Tibial artery (tissue), 4 donors: ENCODE results near the gene EFNA5.

Experiments
- DNase-seq, 2 donors: peaks; one replicate each; pipeline ENCODE4 v3.0.0-alpha.2; 2019
- H3K27ac ChIP-seq, 2 donors: fragments of 200-600 bp; sonication (generic) in 1 of 2; 1 replicate in 1 of 2; 2 replicates in 1 of 2; pipeline ENCODE4 v1.5.1; 2018 to 2019; ENCODE audit warnings: mild to moderate bottlenecking in 1 of 2
- H3K27me3 ChIP-seq, 2 donors: fragments of 200-600 bp; sonication (generic) in 1 of 2; one replicate each; pipeline versions ENCODE4 v1.5.1 to v1.6.0; 2016 to 2019
- H3K36me3 ChIP-seq, 3 donors: fragments of 200-600 bp; sonication (generic) in 2 of 3; one replicate each; pipeline ENCODE4 v1.5.1; 2016 to 2019; ENCODE audit warnings: mild to moderate bottlenecking in 2 of 3
- H3K4me1 ChIP-seq, 4 donors: fragments of 200-600 bp; sonication (generic) in 2 of 4; 1 replicate in 3 of 4; 2 replicates in 1 of 4; pipeline ENCODE4 v1.5.1; 2016 to 2019
- H3K4me3 ChIP-seq, 2 donors: fragments of 200-600 bp; sonication (generic) in 1 of 2; 1 replicate in 1 of 2; 2 replicates in 1 of 2; pipeline ENCODE4 v1.5.1; 2018 to 2019; ENCODE audit warnings: mild to moderate bottlenecking in 2 of 2
- H3K9me3 ChIP-seq, 3 donors: fragments of 200-600 bp; sonication (generic) in 1 of 3; one replicate each; pipeline ENCODE4 v1.5.1; 2016 to 2019
- CTCF ChIP-seq, 2 experiments: fragments of 200-600 bp in 1 of 2; fragments of 450-650 bp in 1 of 2; IDR thresholded peaks; one replicate each; pipeline ENCODE4 v1.5.1; 2017 to 2019; ENCODE audit warnings: antibody characterized with exemption in 2 of 2, mild to moderate bottlenecking in 1 of 2, moderate library complexity in 1 of 2
- intact Hi-C: fragments of 100-400 bp; cut with DNase I; formaldehyde crosslinking; loops from one replicate; pipeline ENCODE4 v1.15.0; 2023; ENCODE audit warnings: low total_unique reads

Gene EFNA5

GRCh38 chr5:107422494-107422893 is 248.2 kb downstream of the EFNA5 start:
- Histone ChIP-seq H3K27me3 (no peaks in the 10 kb centered on the region), H3K36me3 (no peaks in the 10 kb centered on the region), H3K9me3 (no peaks in the 10 kb centered on the region), H3K4me1 (peaks cover 5 to 43% (median 26%) of the 10 kb centered on the region in 4 donors), H3K27ac (no peak overlapping the region), H3K4me3 (no peak overlapping the region)
- no peak for TF ChIP-seq CTCF (IDR thresholded peaks at IDR 0.05)
- intact Hi-C loops: no loop called here
- DNase-seq: no peak

- Histone ChIP-seq H3K36me3 (no peaks in the 10 kb centered on the region), H3K4me1 (peaks cover 0 to 21% (median 7%) of the 10 kb centered on the region in 4 donors), H3K27ac (no peak overlapping the region), H3K27me3 (no peaks in the 10 kb centered on the region), H3K4me3 (no peak overlapping the region), H3K9me3 (no peaks in the 10 kb centered on the region)
- TF ChIP-seq CTCF (IDR thresholded peaks at IDR 0.05): no peak
- no peak for DNase-seq
- intact Hi-C loops: no loop called here
Observed at GRCh38 chr5:107419498-107419897, 251.2 kb downstream of the EFNA5 start.

GRCh38 chr5:107418902-107419301 is 251.8 kb downstream of the EFNA5 start:
- Histone ChIP-seq H3K27me3 (no peaks in the 10 kb centered on the region), H3K27ac (no peak overlapping the region), H3K4me1 (peaks cover 0 to 15% (median 3%) of the 10 kb centered on the region in 4 donors), H3K36me3 (no peaks in the 10 kb centered on the region), H3K9me3 (no peaks in the 10 kb centered on the region), H3K4me3 (no peak overlapping the region)
- intact Hi-C loops: no loop called here
- no peak for DNase-seq
- TF ChIP-seq CTCF (IDR thresholded peaks at IDR 0.05): no peak

- intact Hi-C loops: no loop called here
- DNase-seq: no peak
- H3K27me3 ChIP-seq: no peaks in the 10 kb centered on the region
Observed at GRCh38 chr5:107418071-107418470, 252.7 kb downstream of the EFNA5 start.

GRCh38 chr5:107415762-107416161 is 255.0 kb downstream of the EFNA5 start:
- no peak for TF ChIP-seq CTCF (IDR thresholded peaks at IDR 0.05)
- intact Hi-C loops: no loop called here
- H3K36me3 ChIP-seq: no peaks in the 10 kb centered on the region
- DNase-seq: no peak
- H3K27me3 ChIP-seq: no peaks in the 10 kb centered on the region
- H3K4me1 ChIP-seq: no peaks in the 10 kb centered on the region
- H3K4me3 ChIP-seq: no peak overlapping the region
- no peaks in the 10 kb centered on the region for H3K9me3 ChIP-seq
- H3K27ac ChIP-seq: no peak overlapping the region

More at GRCh38 chr5:107418071-107418470, 252.7 kb downstream of the EFNA5 start:
- no peaks in the 10 kb centered on the region for H3K9me3 ChIP-seq
- H3K27ac ChIP-seq: no peak overlapping the region
- H3K4me1 ChIP-seq: peaks cover 0 to 8% (median 0%) of the 10 kb centered on the region in 4 donors
- no peak for TF ChIP-seq CTCF (IDR thresholded peaks at IDR 0.05)
- H3K4me3 ChIP-seq: no peak overlapping the region
- no peaks in the 10 kb centered on the region for H3K36me3 ChIP-seq

GRCh38 chr5:107414802-107415201 is 255.9 kb downstream of the EFNA5 start:
- Histone ChIP-seq H3K4me1 (no peaks in the 10 kb centered on the region), H3K4me3 (no peak overlapping the region), H3K27ac (no peak overlapping the region), H3K36me3 (no peaks in the 10 kb centered on the region), H3K9me3 (no peaks in the 10 kb centered on the region), H3K27me3 (no peaks in the 10 kb centered on the region)
- DNase-seq: no peak
- intact Hi-C loops: no loop called here
- no peak for TF ChIP-seq CTCF (IDR thresholded peaks at IDR 0.05)
